NT2/D1 (cell line): Measurements from ENCODE around the gene VENTX.

Source experiments
- SUZ12 ChIP-seq: IDR thresholded peaks from 2 replicates; pipeline ENCODE4 v1.6.1; 2011; ENCODE audit not compliant: insufficient read length, insufficient read depth; ENCODE audit errors: extremely low read depth
- ZNF274 ChIP-seq: IDR thresholded peaks from 2 replicates; pipeline ENCODE4 v1.6.1; 2011; ENCODE audit warnings: mild to moderate bottlenecking, low read depth, low read length

- TF ChIP-seq ZNF274 (no peak), SUZ12 (no peak)
These were observed 28.5 kb upstream of the VENTX start for GRCh38 chr10:133209117-133209516.
